Vagina (tissue), 2 donors: ENCODE data around the gene ZSWIM6.

ENCODE experiments used
- CTCF ChIP-seq, 3 experiments: fragments of 450-650 bp in 2 of 3; fragments of 200-600 bp in 1 of 3; sonication (generic) in 1 of 3; IDR thresholded peaks; one replicate each; pipeline ENCODE4 v1.5.1; 2017 to 2019; ENCODE audit warnings: antibody characterized with exemption in 3 of 3, mild to moderate bottlenecking in 2 of 3, moderate library complexity in 2 of 3
- POLR2AphosphoS5 ChIP-seq, 2 donors: sonication (generic); formaldehyde crosslinking; IDR thresholded peaks; one replicate each; pipeline ENCODE4 v1.9.0; 2017; ENCODE audit warnings: antibody characterized with exemption in 2 of 2, mild to moderate bottlenecking in 2 of 2, low read depth in 1 of 2; ENCODE audit not compliant: insufficient read depth in 1 of 2

- TF ChIP-seq CTCF (IDR thresholded peaks at IDR 0.05) (no peak), POLR2AphosphoS5 (IDR thresholded peaks at IDR 0.05; ENCODE audit: insufficient read depth in 1 of 2, low read depth in 1 of 2) (no peak)
Measured at GRCh38 chr5:61363401-61364114, 31.5 kb downstream of the ZSWIM6 start.
